ENCODE measurements around the gene PRICKLE2.

GRCh38 chr3:64081235-64081630 lies 144.0 kb downstream of the PRICKLE2 start:
- TF ChIP-seq CTCF (tag by site-specific recombination; IDR thresholded peaks at IDR 0.05) (no peak), ZNF518A (tag by site-specific recombination; conservative IDR thresholded peaks at IDR 0.05; ENCODE audit: low read depth) (no peak), ZNF2 (tag by site-specific recombination; IDR thresholded peaks at IDR 0.05) (no peak), HIC1 (tag by site-specific recombination; IDR thresholded peaks at IDR 0.05) (no peak)

Data from HEK293 (cell line).